ENCODE results near the gene CAPN3. TPM values are rescaled to one million over a fixed set of nuclear protein-coding genes. Genes with fewer than 3 reads are reported as not detected.

CAPN3 gene
- total RNA-seq, 2 donors from 2014 or later = 2.0 to 5.8 TPM

- no peaks in the 10 kb centered on the region for H3K36me3 Mint-ChIP-seq
- peak in 1 of 2 donors; percentile 28 for ATAC-seq
- H3K27ac Mint-ChIP-seq = no peak overlapping the region
- H3K9me3 Mint-ChIP-seq = no peaks in the 10 kb centered on the region
- no peak overlapping the region for H3K4me3 Mint-ChIP-seq
- H3K27me3 Mint-ChIP-seq = no peaks in the 10 kb centered on the region
- DNase-seq (ENCODE audit: low spot score) = no peak
- peaks cover 0 to 2% of the 10 kb centered on the region in 2 donors for H3K4me1 Mint-ChIP-seq (ENCODE audit: low read depth in 2 of 2)
Observed at GRCh38 chr15:42343596-42344232, 15.6 kb upstream of the CAPN3 start.

GRCh38 chr15:42344763-42345162, 14.5 kb upstream of the CAPN3 start:
- no peaks in the 10 kb centered on the region for H3K27me3 Mint-ChIP-seq
- no peak overlapping the region for H3K27ac Mint-ChIP-seq
- H3K9me3 Mint-ChIP-seq = no peaks in the 10 kb centered on the region
- no peak for DNase-seq (ENCODE audit: low spot score)
- no peak for ATAC-seq
- H3K4me3 Mint-ChIP-seq = no peak overlapping the region
- no peaks in the 10 kb centered on the region for H3K36me3 Mint-ChIP-seq
- H3K4me1 Mint-ChIP-seq (ENCODE audit: low read depth in 2 of 2) = peaks cover 0 to 2% of the 10 kb centered on the region in 2 donors

GRCh38 chr15:42345504-42345903, 13.8 kb upstream of the CAPN3 start:
- H3K27me3 Mint-ChIP-seq = no peaks in the 10 kb centered on the region
- no peak overlapping the region for H3K27ac Mint-ChIP-seq
- H3K4me1 Mint-ChIP-seq (ENCODE audit: low read depth in 2 of 2) = peaks cover 0 to 2% of the 10 kb centered on the region in 2 donors
- no peaks in the 10 kb centered on the region for H3K36me3 Mint-ChIP-seq
- DNase-seq (ENCODE audit: low spot score) (no peak), ATAC-seq (no peak)
- no peak overlapping the region for H3K4me3 Mint-ChIP-seq
- H3K9me3 Mint-ChIP-seq = no peaks in the 10 kb centered on the region

GRCh38 chr15:42348083-42348482, 11.2 kb upstream of the CAPN3 start:
- no peak overlapping the region for H3K27ac Mint-ChIP-seq
- no peak for ATAC-seq
- H3K4me3 Mint-ChIP-seq = no peak overlapping the region
- H3K36me3 Mint-ChIP-seq = no peaks in the 10 kb centered on the region
- no peak for DNase-seq (ENCODE audit: low spot score)
- peaks cover 0 to 2% of the 10 kb centered on the region in 2 donors for H3K4me1 Mint-ChIP-seq (ENCODE audit: low read depth in 2 of 2)
- no peaks in the 10 kb centered on the region for H3K9me3 Mint-ChIP-seq
- no peaks in the 10 kb centered on the region for H3K27me3 Mint-ChIP-seq

GRCh38 chr15:42349186-42349585, 10.1 kb upstream of the CAPN3 start:
- peaks cover 0 to 2% of the 10 kb centered on the region in 2 donors for H3K4me1 Mint-ChIP-seq (ENCODE audit: low read depth in 2 of 2)
- H3K27me3 Mint-ChIP-seq = no peaks in the 10 kb centered on the region
- H3K36me3 Mint-ChIP-seq = no peaks in the 10 kb centered on the region
- no peak overlapping the region for H3K27ac Mint-ChIP-seq
- no peak for DNase-seq (ENCODE audit: low spot score)
- H3K9me3 Mint-ChIP-seq = no peaks in the 10 kb centered on the region
- no peak for ATAC-seq
- H3K4me3 Mint-ChIP-seq = no peak overlapping the region

- Mint-ChIP-seq H3K27me3 (no peaks in the 10 kb centered on the region), H3K36me3 (no peaks in the 10 kb centered on the region), H3K9me3 (no peaks in the 10 kb centered on the region), H3K4me1 (ENCODE audit: low read depth in 2 of 2) (no peaks in the 10 kb centered on the region), H3K27ac (no peak overlapping the region), H3K4me3 (no peak overlapping the region)
- ATAC-seq = no peak
- DNase-seq (ENCODE audit: low spot score) = no peak
Observed at GRCh38 chr15:42352401-42352800, 6.9 kb upstream of the CAPN3 start.

GRCh38 chr15:42353061-42353460, 6.2 kb upstream of the CAPN3 start:
- Mint-ChIP-seq H3K36me3 (no peaks in the 10 kb centered on the region), H3K27ac (no peak overlapping the region), H3K4me3 (no peak overlapping the region), H3K4me1 (ENCODE audit: low read depth in 2 of 2) (no peaks in the 10 kb centered on the region), H3K27me3 (no peaks in the 10 kb centered on the region), H3K9me3 (no peaks in the 10 kb centered on the region)
- no peak for ATAC-seq
- no peak for DNase-seq (ENCODE audit: low spot score)

- DNase-seq (ENCODE audit: low spot score) (no peak), ATAC-seq (no peak)
- no peak overlapping the region for H3K27ac Mint-ChIP-seq
- no peaks in the 10 kb centered on the region for H3K36me3 Mint-ChIP-seq
- H3K27me3 Mint-ChIP-seq = no peaks in the 10 kb centered on the region
- H3K4me1 Mint-ChIP-seq (ENCODE audit: low read depth in 2 of 2) = no peaks in the 10 kb centered on the region
- H3K9me3 Mint-ChIP-seq = no peaks in the 10 kb centered on the region
- no peak overlapping the region for H3K4me3 Mint-ChIP-seq
Observed at GRCh38 chr15:42354824-42355223, 4.5 kb upstream of the CAPN3 start.

- no peaks in the 10 kb centered on the region for H3K36me3 Mint-ChIP-seq
- H3K4me1 Mint-ChIP-seq (ENCODE audit: low read depth in 2 of 2) = no peaks in the 10 kb centered on the region
- H3K27me3 Mint-ChIP-seq = no peaks in the 10 kb centered on the region
- no peaks in the 10 kb centered on the region for H3K9me3 Mint-ChIP-seq
- no peak for ATAC-seq
- no peak for DNase-seq (ENCODE audit: low spot score)
- no peak overlapping the region for H3K4me3 Mint-ChIP-seq
- no peak overlapping the region for H3K27ac Mint-ChIP-seq
Observed at GRCh38 chr15:42355291-42355690, 4.0 kb upstream of the CAPN3 start.

- Mint-ChIP-seq H3K36me3 (no peaks in the 10 kb centered on the region), H3K27me3 (no peaks in the 10 kb centered on the region), H3K27ac (no peak overlapping the region), H3K4me3 (no peak overlapping the region), H3K4me1 (ENCODE audit: low read depth in 2 of 2) (no peaks in the 10 kb centered on the region), H3K9me3 (no peaks in the 10 kb centered on the region)
- ATAC-seq = no peak
- DNase-seq (ENCODE audit: low spot score) = no peak
Observed at GRCh38 chr15:42356851-42357250, 2.5 kb upstream of the CAPN3 start.

GRCh38 chr15:42358141-42358540, 1.2 kb upstream of the CAPN3 start:
- Mint-ChIP-seq H3K4me3 (no peak overlapping the region), H3K27me3 (no peaks in the 10 kb centered on the region), H3K27ac (no peak overlapping the region), H3K36me3 (no peaks in the 10 kb centered on the region), H3K9me3 (no peaks in the 10 kb centered on the region), H3K4me1 (ENCODE audit: low read depth in 2 of 2) (no peaks in the 10 kb centered on the region)
- no peak for ATAC-seq
- DNase-seq (ENCODE audit: low spot score) = no peak

GRCh38 chr15:42359985-42360384, 684 bp downstream of the CAPN3 start:
- DNase-seq (ENCODE audit: low spot score) (no peak), ATAC-seq (no peak)
- Mint-ChIP-seq H3K36me3 (no peaks in the 10 kb centered on the region), H3K4me3 (no peak overlapping the region), H3K9me3 (no peaks in the 10 kb centered on the region), H3K27me3 (no peaks in the 10 kb centered on the region), H3K27ac (no peak overlapping the region), H3K4me1 (ENCODE audit: low read depth in 2 of 2) (no peaks in the 10 kb centered on the region)

- H3K9me3 Mint-ChIP-seq = no peaks in the 10 kb centered on the region
- ATAC-seq = no peak
- no peaks in the 10 kb centered on the region for H3K4me1 Mint-ChIP-seq (ENCODE audit: low read depth in 2 of 2)
- H3K27ac Mint-ChIP-seq = no peak overlapping the region
- H3K36me3 Mint-ChIP-seq = no peaks in the 10 kb centered on the region
- H3K27me3 Mint-ChIP-seq = no peaks in the 10 kb centered on the region
- no peak overlapping the region for H3K4me3 Mint-ChIP-seq
- no peak for DNase-seq (ENCODE audit: low spot score)
Observed at GRCh38 chr15:42360535-42361112, 1.3 kb downstream of the CAPN3 start.

GRCh38 chr15:42363487-42363886, 4.2 kb downstream of the CAPN3 start:
- Mint-ChIP-seq H3K36me3 (no peaks in the 10 kb centered on the region), H3K27ac (no peak overlapping the region), H3K4me3 (no peak overlapping the region), H3K27me3 (no peaks in the 10 kb centered on the region), H3K4me1 (ENCODE audit: low read depth in 2 of 2) (no peaks in the 10 kb centered on the region), H3K9me3 (no peaks in the 10 kb centered on the region)
- ATAC-seq (no peak), DNase-seq (ENCODE audit: low spot score) (no peak)

GRCh38 chr15:42363942-42364341, 4.6 kb downstream of the CAPN3 start:
- Mint-ChIP-seq H3K4me3 (no peak overlapping the region), H3K9me3 (no peaks in the 10 kb centered on the region), H3K36me3 (no peaks in the 10 kb centered on the region), H3K4me1 (ENCODE audit: low read depth in 2 of 2) (no peaks in the 10 kb centered on the region), H3K27me3 (no peaks in the 10 kb centered on the region), H3K27ac (no peak overlapping the region)
- no peak for DNase-seq (ENCODE audit: low spot score)
- no peak for ATAC-seq

All from natural killer cell treated with Interleukin-12 subunit alpha and Interleukin-12 subunit beta and Interleukin-15 and Interleukin-18, amount 100 ng/mL, for 72 hours (primary cell).